Ovary (tissue), 9 donors: Measurements from ENCODE around the gene TMEM63B. TPM values are rescaled to one million over a fixed set of nuclear protein-coding genes. Genes with fewer than 3 reads are reported as not detected.

Experiments
- DNase-seq, 5 donors: peaks; one replicate each; pipeline ENCODE4 v3.0.0-alpha.2; 2019 to 2020
- H3K27ac ChIP-seq, 2 donors: fragments of 200-600 bp; one replicate each; pipeline versions ENCODE4 v1.5.1 to v1.8.0; 2019 to 2022
- H3K27me3 ChIP-seq: fragments of 200-600 bp; one replicate; pipeline ENCODE4 v1.8.0; 2022
- H3K36me3 ChIP-seq: fragments of 200-600 bp; sonication (generic); one replicate; pipeline ENCODE4 v1.5.1; 2019
- H3K4me1 ChIP-seq: one replicate; pipeline ENCODE4 v1.8.1; 2013; ENCODE audit warnings: mild to moderate bottlenecking, moderate library complexity; ENCODE audit not compliant: insufficient read depth
- H3K4me3 ChIP-seq: fragments of 200-600 bp; sonication (generic); one replicate; pipeline ENCODE4 v1.5.1; 2017
- H3K9me3 ChIP-seq, 2 donors: fragments of 200-600 bp in 1 of 2; sonication (generic) in 1 of 2; one replicate each; pipeline versions ENCODE4 v1.5.1 to v1.8.1; 2013 to 2019; ENCODE audit warnings: mild to moderate bottlenecking in 1 of 2, moderate library complexity in 1 of 2
- EP300 ChIP-seq: sonication (generic); formaldehyde crosslinking; IDR thresholded peaks from one replicate; pipeline ENCODE4 v1.6.1; 2017; ENCODE audit warnings: antibody characterized with exemption
- POLR2A ChIP-seq: fragments of 450-650 bp; IDR thresholded peaks from one replicate; pipeline ENCODE4 v1.6.1; 2017; ENCODE audit warnings: antibody characterized with exemption, mild to moderate bottlenecking, moderate library complexity
- WGBS, 3 donors: extraction: QIAGEN DNeasy Blood & Tissue Kit in 1 of 3; methylation state at CpG; one replicate each; pipeline versions ENCODE4 v1.1.5 to v1.1.7; 2013 to 2017; 5-methylcytosine and 5-hydroxymethylcytosine counted together
- intact Hi-C, 4 donors: fragments of 100-400 bp; cut with DNase I; formaldehyde crosslinking; loops; one replicate each; pipeline versions ENCODE4 v1.11.0 to v1.15.1; 2022 to 2023
- polyA plus RNA-seq, 2 donors: library from polyadenylated mRNA; stranded (reverse); fragments of 200-250 nt in 1 of 2; fragments of 350-450 nt in 1 of 2; fragmentation: Illumina TruSeq in 1 of 2; extraction: RNeasy Lipid Tissue Mini Kit (QIAGEN cat#74804) in 1 of 2; gene quantifications; one replicate each; pipeline ENCODE4 v1.2.3, GENCODE V29; 2013 to 2014
- total RNA-seq, 7 donors: library from RNA; depleted of rRNA in 2 of 7; stranded (reverse); fragments of >200 nt in 2 of 7; fragmentation: NEBNext Ultra II Directional in 3 of 7; extraction: Animal tissue kit (Norgen Biotek cat#: 25700) in 3 of 7; gene quantifications; one replicate each; pipeline versions ENCODE4 v1.1.0 to v1.2.4, GENCODE V29; 2016 to 2023
- TF ChIP-seq, protein P1 (sequence below), 3 donors: fragments of 450-650 bp in 2 of 3; fragments of 200-600 bp in 1 of 3; IDR thresholded peaks; one replicate each; pipeline versions ENCODE4 v1.5.1 to v1.8.0; 2016 to 2022; ENCODE audit warnings: antibody characterized with exemption in 3 of 3, mild to moderate bottlenecking in 1 of 3
- donor health status: DM: no; HTN: no; CAD: no; lungs with moderate emphysema.
- donor health status: DM: no; HTN: no; CAD: no.
- donor health status: Bipolar disorder and iron deficiency.
- donor health status: DM: yes; HTN: yes; CAD: no.
- donor health status: DM: no; HTN: no; CAD: no.
- donor health status: DM: yes; HTN: yes; CAD: no.

TMEM63B gene
- total and polyA plus RNA-seq, 9 donors = 7.5 to 25.7 (median 16.5) TPM

- no peaks in the 10 kb centered on the region for H3K4me1 ChIP-seq
- no peak for DNase-seq
- no peak within 1 kb of the TSS for H3K27ac ChIP-seq
- H3K27me3 ChIP-seq = no peaks in the 10 kb centered on the region
- no peak for TF ChIP-seq POLR2A
- TF ChIP-seq, protein P1, sequence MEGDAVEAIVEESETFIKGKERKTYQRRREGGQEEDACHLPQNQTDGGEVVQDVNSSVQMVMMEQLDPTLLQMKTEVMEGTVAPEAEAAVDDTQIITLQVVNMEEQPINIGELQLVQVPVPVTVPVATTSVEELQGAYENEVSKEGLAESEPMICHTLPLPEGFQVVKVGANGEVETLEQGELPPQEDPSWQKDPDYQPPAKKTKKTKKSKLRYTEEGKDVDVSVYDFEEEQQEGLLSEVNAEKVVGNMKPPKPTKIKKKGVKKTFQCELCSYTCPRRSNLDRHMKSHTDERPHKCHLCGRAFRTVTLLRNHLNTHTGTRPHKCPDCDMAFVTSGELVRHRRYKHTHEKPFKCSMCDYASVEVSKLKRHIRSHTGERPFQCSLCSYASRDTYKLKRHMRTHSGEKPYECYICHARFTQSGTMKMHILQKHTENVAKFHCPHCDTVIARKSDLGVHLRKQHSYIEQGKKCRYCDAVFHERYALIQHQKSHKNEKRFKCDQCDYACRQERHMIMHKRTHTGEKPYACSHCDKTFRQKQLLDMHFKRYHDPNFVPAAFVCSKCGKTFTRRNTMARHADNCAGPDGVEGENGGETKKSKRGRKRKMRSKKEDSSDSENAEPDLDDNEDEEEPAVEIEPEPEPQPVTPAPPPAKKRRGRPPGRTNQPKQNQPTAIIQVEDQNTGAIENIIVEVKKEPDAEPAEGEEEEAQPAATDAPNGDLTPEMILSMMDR (IDR thresholded peaks at IDR 0.05) = no peak
- TF ChIP-seq EP300 = no peak
- WGBS, 3 donors = 74 to 93% (median 77%) methylated on average over 5 of the region's 5 CpGs
- no peak within 1 kb of the TSS for H3K4me3 ChIP-seq
- H3K9me3 ChIP-seq = no peaks in the 10 kb centered on the region
- intact Hi-C loops = no loop called here
- no peaks in the 10 kb centered on the region for H3K36me3 ChIP-seq
These were observed 31.4 kb downstream of the TMEM63B start, which contains the start of gene CAPN11 for GRCh38 chr6:44158770-44159228. TSS of gene CAPN11 (plus strand) at chr6:44158820. CDS start at chr6:44158849, 29 bp downstream.

GRCh38 chr6:44161997-44162338 lies 34.6 kb downstream of the TMEM63B start:
- Histone ChIP-seq H3K9me3 (no peaks in the 10 kb centered on the region), H3K27ac (no peak overlapping the region), H3K36me3 (no peaks in the 10 kb centered on the region), H3K27me3 (no peaks in the 10 kb centered on the region), H3K4me3 (no peak overlapping the region), H3K4me1 (no peaks in the 10 kb centered on the region)
- no peak for DNase-seq
- intact Hi-C loops = no loop called here
- TF ChIP-seq, protein P1 (IDR thresholded peaks at IDR 0.05) = no peak
- 59 to 62% (median 61%) methylated on average over 8 of the region's 8 CpGs for WGBS, 3 donors

GRCh38 chr6:44162876-44163625 lies 35.7 kb downstream of the TMEM63B start:
- WGBS, 3 donors = 71 to 81% (median 79%) methylated on average over 8 of the region's 8 CpGs
- Histone ChIP-seq H3K4me3 (no peak overlapping the region), H3K27ac (no peak overlapping the region), H3K4me1 (no peaks in the 10 kb centered on the region), H3K9me3 (no peaks in the 10 kb centered on the region), H3K27me3 (no peaks in the 10 kb centered on the region), H3K36me3 (no peaks in the 10 kb centered on the region)
- intact Hi-C loops = no loop called here
- no peak for DNase-seq
- no peak for TF ChIP-seq POLR2A
- no peak for TF ChIP-seq EP300
- TF ChIP-seq, protein P1 (IDR thresholded peaks at IDR 0.05) = no peak

GRCh38 chr6:44166116-44166515 lies 38.8 kb downstream of the TMEM63B start:
- no peak for DNase-seq
- WGBS, 3 donors = 82 to 84% (median 82%) methylated on average over 7 of the region's 7 CpGs

More at GRCh38 chr6:44166116-44166515, 38.8 kb downstream of the TMEM63B start:
- no peak overlapping the region for H3K27ac ChIP-seq
- intact Hi-C loops = no loop called here
- H3K9me3 ChIP-seq = no peaks in the 10 kb centered on the region
- H3K4me1 ChIP-seq = no peaks in the 10 kb centered on the region
- no peak overlapping the region for H3K4me3 ChIP-seq
- no peaks in the 10 kb centered on the region for H3K36me3 ChIP-seq
- H3K27me3 ChIP-seq = no peaks in the 10 kb centered on the region
- TF ChIP-seq EP300 = no peak
- TF ChIP-seq, protein P1 (IDR thresholded peaks at IDR 0.05) = no peak
